ENCODE measurements around the gene OBSL1.

The OBSL1 gene

DNA sequence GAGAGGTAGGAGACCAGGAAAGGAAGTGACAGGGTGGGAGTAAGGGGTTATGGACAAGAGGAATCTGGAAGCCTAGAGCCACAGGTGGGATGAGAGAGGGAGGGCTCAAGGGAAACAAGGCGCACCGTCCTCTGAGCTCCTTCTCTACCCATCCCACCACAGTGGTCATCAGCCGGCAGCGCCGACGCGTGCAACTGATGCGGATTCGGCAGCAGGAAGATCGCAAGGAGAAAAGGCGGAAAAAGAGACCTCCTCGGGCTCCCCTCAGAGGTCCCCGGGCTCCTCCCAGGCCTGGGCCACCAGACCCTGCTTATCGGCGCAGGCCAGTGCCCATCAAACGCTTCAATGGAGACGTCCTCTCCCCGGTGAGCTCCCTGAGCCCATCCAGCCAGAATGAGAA, 22.3 kb downstream of the OBSL1 start:
- no peak for DNase-seq

DNA sequence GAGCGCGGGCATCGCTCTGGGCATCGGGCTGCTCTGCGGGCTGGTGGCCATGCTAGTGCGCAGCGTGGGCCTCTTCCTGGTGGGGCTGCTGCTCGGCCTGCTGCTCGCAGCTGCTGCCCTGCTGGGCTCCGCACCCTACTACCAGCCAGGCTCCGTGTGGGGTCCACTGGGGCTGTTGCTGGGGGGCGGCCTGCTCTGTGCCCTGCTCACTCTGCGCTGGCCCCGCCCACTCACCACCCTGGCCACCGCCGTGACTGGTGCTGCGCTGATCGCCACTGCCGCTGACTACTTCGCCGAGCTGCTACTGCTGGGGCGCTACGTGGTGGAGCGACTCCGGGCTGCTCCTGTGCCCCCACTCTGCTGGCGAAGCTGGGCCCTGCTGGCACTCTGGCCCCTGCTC, 23.7 kb downstream of the OBSL1 start:
- no peak for DNase-seq

DNA sequence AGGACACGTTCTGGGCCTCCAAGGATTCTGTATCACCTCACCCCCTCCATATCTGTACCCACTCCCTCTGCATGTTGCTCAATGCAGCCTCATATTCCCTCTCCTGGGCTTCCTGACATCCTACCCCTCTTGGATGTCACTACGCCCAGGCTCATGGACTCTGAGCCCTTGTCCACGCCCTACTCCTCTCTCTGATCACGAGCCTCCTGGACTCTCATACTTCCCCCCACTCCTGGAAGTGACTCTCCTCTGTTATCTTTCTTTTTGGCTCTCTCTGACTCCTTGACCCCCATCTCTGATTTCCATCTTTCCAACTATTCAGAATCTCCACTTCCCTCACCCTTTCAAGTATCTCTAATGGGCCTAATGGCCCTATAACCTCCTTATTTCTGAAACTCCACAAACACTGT, 25.4 kb downstream of the OBSL1 start:
- DNase-seq: no peak

DNA sequence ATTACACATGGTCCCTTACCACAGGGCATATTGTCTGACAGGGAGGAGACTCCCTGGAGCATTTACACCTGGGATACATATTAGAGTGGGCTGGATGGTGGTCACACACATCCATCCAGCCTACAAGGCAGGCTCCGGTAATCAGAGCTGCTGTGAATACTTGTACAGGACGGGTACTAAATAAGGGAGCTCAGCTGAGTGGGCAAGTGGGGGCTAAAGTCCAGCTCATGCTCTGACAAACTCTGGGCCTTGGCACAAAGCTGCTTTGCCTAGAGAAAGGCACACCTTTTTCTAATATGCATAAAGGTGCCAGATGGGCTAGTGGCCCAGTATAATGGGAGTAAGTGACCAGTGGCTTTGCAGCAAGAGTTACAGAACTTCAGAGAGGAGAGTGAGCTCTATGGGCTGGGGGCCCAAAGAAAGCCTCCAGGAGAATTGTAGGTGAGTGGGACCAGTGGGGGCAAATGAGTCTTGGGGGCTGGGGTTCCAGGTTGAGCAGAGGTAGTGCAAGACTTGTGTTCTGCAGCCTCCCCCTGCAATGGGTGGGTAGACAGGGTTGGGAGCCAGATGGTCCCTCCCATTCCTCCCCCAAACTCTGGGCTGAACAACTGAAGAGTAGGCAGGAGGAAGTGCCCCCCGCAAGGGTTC, 25.9 kb downstream of the OBSL1 start:
- DNase-seq: no peak

DNA sequence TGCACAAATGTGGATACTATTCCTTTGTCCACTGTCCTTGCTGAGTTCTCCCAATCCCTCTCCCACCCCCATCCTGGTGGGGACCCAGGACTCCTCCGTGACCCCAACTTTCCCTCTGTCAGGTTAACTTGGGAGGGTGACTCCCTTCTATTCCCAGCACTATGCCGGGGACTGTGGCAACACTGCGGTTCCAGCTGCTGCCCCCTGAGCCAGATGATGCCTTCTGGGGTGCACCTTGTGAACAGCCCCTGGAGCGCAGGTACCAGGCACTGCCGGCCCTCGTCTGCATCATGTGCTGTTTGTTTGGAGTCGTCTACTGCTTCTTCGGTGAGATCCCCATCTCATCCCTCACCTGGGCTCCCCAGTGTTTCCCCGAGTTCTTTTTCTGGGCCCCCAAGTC, 26.8 kb downstream of the OBSL1 start:
- no peak for DNase-seq

DNA sequence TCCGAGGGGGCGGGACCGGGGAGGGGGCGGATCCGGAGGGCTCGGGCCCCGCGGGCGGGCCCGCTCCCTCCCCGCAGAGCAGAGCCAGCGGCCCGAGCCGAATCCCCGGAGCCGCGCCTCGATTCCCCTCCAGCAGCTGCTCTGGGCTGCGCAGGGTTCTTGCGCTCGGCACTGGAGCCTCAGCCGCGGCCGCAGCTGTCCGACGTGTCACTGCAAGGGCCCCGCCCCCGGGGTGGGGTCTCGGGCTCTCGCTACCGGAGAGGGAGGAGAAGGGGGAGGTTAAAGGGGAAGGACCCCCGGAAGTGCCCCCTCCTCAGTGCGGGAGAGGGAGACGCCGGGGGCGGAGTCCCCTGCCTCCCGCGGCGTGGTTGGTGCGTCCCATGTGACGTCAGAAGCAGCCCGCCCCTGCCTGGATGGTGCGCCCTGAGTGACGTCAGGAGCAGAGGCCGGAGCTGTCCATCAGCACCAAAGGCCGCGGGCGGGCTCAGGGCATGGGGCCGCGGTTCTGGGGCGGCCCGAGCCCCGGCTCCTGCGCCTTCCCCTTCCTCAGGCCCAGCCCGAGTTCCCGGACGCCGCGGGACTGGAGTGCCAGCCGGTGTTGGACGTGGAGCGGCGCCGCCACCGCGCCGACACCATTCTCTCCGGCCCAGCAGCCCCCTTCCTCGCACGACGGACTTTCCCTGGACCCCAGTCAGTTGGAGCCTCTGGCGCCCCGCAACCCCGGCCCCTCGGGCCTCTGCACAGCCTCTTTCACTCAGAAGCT, 27.6 kb downstream of the OBSL1 start, which contains the start of the genes CHPF and TMEM198:
Gene CHPF, minus strand, starts transcription at position 214 of the 763 bp plus-strand sequence. CDS start 271 bp downstream, outside the sequence.
Gene TMEM198, plus strand, starts transcription at position 433 of the 763 bp plus-strand sequence. CDS start 700 bp downstream, outside the sequence.
- peak; percentile 94 for DNase-seq

DNA sequence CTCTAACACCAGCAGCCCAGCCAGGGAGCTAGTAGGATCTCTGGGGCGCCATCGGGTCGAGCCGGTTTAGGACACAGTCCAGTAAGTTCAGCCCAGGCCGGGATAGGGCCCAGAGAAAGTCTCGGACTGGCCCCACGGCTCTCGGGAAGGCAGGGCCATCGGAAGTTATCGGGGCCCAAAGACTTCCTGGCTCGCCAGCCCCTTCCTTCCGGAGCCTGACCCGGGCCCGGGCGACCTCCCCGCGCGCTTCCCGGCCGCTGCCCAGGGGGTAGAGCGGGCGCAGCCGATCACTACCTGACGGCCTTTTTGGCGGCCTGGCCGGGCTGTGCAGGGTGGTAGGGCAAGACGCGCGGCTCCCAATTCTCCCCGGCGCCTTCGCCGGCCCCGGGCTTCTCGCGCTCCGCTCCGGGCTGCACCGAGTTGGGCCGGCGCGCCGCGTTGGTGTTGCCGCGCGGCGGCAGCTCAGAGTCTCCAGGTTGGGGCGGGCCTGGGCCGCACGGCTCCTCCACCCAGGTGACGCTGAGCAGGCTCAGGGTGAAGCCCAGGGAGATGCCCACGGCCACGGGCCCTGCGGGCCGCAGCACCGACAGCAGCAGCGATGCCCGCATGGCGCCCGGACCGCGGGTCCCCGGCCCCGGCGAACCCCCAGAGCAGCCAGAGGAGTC, 28.3 kb downstream of the OBSL1 start:
- no peak for DNase-seq

DNA sequence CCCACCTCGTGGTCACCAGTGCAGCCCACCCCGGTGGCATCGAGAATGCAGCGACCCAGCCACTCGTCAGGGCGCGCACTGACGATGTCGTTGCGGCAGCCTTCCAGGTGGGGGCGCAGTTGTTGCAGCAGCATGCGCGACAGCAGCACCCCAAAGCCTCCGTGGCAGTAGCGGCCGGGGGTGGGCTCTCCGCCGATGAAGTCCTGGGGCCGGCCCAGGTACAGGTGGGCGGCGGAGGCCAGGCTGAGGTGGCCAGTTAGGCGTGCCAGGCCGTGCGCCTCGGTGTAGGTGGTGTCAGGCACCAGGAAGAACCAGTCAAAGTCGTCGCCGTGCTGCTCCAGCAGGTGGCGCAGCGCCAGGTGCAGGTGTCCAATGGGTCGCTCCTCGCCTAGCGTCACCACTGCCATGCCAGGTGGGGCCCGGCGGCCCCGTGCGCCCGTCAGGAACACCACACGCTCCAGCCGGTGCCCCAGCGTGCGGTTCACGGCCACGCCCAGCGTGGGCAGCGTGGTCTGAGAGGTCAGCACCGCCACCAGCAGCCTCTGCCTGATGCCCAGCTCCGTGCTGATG, 29.6 kb downstream of the OBSL1 start:
- no peak for DNase-seq

DNA sequence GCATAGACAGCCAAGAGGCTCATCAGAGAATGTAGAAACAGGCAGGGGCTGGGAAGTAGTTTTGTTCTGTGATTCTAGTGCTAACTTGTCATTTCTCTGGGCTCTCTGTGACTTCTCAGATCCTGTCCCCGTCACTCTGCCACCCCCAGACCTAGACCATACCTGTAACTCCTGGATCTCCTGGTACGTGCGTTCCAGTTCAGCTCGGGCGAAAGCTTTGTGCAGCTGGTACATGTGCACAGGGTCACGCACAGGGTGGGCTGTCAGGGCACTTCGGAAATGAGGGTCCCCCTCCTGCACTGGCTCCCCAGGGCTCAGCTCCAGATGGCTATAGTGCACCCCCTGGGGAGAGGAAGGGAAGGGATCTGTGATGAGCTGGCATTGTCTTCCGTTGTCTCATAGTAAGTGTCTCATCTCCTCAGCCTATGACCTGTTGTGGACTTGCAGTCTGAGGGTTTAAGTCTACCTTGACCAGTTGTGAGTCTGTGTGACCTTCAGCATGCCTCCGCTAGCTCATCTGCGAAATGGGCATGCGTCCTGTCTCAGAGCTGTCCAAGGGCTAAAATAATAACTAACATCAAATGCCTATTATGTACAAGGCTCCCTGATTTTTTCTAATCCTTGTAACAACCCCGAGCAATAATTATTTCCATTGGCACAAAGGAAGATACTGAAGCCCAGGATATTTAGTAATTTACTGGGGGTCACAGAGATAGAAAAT, 30.4 kb downstream of the OBSL1 start:
- DNase-seq: no peak

DNA sequence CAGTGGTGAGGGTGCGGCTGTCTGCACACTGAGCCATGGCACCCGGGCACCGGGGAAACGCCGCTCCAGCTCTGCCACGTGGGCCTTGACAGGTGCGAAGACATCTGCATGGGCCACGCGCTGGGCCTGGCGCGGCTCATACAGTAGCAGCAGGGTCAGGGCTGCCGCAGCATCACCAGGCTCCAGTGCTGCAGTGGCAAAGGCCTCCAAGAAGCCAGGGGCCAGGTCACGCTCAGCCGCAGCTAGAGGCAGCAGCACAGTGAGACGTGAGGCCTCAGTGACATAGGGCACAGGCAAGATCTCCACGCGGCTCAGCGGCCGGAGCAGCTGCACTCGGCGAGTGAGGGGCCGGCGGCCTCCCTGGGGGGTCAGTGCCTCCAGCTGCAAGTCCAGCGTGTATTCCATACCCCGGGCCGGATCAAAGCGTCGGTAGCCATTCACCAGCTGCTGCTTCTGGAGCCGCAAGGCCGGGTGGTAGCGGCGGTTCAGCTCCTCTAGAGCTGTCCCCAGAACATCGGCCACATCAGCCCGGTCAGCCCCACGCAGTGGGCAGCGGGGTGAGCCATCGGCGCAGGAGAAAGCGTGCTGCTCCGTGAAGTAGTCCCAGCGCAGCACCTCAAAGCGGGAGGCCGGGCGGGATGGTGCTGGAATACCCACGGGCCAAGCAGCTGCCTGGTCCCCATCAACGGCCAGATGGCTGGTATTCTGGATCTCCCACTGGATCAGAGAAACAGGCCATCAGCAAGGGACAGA, 31.2 kb downstream of the OBSL1 start:
- DNase-seq: no peak

DNA sequence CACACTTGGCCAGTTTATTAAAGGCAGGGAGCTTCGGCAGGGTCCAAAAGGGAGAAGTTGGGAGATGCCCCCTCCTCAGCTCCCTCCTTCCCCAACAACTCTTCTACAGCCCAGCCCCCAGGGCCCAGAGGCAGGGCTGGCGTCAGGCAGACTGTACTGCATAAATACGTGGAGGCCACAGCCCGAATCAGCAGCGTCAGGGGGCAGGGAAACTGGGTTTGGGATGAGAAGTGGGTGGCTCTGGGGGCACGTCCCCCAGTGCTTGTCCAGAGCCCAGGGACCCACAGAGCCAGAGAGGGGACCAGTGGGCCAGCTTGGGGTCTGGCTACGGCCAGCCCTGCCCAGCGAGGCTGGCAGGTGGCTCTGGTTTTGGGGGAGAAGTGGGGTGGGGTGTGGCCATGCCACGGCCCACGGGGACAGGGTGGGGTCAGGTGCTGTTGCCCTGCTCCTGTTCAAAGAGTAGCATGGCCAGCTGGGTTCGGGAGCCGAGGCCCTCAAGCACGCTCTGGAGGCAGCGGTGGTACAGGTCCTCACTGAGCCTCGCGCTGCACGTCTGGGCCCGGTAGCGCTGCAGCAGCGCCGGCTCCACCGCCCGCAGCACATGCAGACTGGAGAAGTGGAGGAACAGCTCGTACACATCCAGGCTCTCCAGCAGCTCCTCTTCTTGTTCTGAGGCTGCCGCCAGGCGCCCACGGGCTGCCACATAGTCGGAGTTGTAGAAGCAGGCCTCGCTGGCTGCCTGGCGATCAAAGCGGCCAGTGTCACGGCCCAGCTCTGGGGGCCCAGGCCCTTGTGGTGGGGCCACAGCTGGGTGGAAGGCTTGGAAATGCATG, 32.2 kb downstream of the OBSL1 start:
- DNase-seq: no peak

DNA sequence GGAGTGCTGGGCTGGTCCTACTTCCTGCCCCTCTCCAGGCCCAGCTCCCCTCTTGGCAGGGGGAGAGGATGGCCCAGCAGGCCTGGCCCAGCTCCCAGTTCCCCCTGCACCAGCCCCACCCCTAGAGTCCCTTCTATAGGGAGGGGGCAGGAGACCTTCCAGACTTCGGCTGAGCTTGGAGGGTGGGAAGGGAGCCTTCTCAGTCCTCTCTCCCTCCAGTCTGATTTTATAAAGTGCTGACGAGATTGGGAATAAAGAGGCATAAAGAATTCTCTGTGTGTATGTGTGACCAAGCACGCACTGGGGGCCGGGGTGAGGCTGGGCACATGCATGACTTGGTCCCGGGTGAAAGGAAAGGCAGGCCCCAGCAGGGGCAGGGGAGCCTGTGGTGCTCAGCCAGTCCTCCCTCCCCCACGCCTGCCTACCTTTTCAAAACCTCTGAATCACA, 32.8 kb downstream of the OBSL1 start:
- DNase-seq: no peak

DNA sequence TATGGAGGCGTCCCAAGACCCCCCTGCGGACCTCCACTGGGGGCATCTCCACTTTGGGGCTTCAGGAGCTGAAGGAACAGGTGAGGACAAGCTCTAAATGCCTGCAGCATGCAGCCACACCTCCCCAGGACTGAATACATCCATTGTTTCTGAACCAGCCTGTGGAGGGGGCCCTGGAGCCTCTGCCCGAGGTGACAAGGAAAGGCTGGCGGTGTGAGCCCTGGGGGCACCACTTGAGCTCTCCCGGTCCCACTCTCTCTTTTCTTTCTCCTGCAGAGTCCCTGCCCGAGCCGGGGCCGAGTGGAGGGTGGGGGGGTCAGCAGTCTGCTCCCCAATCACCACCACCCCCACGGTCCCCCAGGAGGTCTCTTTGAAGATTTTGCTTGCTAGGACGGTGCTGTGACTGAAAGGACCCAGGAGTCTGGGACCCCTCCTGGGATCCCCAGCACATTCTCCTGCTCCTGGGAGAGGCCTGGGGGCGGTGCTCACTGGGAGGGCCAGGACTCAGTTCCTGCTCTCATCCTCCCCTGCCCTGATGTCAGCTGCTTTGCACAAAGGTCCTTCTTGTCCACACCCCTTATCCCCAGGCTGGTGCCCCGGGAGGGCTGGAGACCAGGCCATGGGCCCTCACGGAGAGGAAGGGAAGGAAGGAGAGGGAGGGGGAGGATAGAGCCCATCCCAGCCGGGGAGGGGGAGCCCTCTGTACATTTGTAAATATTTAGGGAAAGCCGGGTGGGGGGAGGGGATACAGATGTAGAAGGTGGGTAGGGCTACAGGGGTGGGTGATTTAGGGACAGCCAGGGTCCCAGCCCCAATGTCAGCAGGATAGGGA, 33.5 kb downstream of the OBSL1 start:
- DNase-seq: no peak

DNA sequence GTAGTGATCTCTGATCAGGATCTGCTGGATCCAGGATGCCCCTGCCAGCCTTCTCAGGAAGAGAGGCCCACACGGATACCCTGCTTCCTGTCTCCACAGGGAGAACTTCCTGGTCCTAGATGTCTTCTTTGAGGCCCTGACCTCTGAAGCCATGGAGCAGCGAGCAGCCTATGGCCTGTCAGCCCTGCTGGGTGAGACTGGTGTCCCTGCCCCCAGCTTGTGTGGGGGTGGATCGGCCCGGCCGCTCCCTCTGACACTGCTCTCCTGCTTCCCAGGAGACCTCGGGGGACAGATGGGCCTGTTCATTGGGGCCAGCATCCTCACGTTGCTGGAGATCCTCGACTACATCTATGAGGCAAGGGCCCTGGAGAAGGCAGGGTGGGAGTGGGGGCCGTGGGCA, 34.4 kb downstream of the OBSL1 start:
- no peak for DNase-seq

DNA sequence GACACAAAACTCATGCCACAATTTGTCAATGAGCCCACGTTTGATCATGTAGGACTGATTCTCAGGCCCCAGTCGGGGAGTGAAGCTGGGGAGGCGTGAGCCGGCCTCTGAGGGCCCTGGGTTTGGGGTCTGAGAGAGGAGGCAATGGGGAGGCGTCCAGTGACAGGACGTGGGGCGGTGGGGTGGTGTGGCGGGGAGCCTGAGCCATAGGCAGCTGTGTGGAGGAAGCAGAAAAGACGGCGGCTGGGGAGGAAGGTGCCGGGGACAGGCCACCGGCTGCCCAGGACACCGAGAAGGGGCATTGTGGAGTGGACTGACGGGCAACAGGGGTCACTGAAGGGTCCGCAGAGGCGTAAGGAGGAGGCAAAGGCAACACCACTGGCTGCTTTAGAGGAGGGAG, 34.9 kb downstream of the OBSL1 start:
- DNase-seq: no peak

DNA sequence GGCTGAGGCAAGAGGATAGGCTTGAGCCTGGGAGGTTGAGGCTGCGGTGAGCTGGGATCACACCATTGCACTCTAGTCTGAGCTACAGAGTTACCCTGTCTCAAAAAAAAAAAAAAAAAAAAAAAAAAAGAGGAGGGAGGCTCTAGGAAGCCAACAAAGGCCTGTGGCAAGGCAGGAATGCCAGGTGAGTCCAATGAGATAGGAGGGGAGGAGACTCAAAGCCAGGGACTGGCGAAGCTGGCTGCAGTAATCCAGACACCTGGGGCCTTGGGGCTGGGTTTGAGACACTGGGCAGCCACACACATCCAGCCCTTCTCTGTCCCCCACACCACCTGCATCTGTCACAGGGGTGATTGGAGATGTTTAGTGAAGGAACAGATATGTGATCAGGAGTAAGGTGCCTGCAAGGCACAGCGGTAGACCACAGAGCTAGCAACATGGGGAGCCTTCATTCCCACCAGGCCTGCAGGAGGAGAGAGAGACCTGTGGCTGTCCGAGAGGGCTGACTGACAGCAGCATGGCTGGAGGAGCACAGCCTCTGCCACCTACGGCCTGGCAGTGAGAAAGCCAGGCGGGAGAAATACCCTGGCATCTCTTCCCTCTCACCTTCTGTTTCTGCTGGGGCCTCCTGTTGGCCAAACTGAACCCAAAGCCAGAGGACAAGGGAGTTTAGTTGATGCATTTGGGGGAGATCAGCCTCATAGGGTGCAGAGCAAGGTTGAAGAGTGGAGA, 37.2 kb downstream of the OBSL1 start:
- DNase-seq: no peak

DNA sequence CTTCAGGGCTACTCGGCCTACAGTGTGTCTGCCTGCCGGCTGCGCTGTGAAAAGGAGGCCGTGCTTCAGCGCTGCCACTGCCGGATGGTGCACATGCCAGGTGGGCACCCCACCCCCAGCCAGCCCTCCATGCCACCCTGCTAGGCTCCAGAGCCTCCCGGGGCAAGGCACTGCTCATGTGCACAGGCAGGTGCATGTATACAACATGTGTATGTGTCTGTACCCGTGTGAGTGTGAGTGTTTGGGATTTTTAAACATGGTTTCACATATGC, 39.0 kb downstream of the OBSL1 start:
- no peak for DNase-seq

DNA sequence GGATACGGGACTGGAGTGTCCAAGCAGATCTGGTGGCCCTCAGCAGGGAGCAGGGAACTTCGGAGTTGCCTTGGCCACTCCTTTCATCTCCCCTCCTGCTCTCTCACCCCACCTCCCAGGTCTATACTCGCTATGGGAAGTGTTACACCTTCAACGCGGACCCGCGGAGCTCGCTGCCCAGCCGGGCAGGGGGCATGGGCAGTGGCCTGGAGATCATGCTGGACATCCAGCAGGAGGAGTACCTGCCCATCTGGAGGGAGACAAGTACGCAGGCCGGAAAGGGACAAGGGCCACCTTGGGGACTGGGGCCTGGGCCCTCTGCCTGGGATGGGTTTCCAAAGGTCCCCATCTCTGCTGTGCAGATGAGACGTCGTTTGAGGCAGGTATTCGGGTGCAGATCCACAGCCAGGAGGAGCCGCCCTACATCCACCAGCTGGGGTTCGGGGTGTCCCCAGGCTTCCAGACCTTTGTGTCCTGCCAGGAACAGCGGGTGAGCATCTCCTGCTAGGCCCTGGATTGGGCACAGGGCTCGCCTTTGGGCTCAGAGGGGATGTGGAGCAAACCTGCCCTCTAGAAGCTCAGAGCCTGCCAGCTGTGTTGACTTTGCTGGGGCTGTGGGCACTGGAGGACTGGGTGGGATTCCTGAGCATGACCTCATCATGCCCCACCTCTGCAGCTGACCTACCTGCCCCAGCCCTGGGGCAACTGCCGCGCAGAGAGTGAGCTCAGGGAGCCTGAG, 39.5 kb downstream of the OBSL1 start:
- DNase-seq: no peak
